ENCODE data around the gene CARMIL1. TPM values are rescaled to one million over a fixed set of nuclear protein-coding genes. Genes with fewer than 3 reads are reported as not detected.

The CARMIL1 gene
- polyA plus RNA-seq, 1 donor: 2.2 TPM

DNA sequence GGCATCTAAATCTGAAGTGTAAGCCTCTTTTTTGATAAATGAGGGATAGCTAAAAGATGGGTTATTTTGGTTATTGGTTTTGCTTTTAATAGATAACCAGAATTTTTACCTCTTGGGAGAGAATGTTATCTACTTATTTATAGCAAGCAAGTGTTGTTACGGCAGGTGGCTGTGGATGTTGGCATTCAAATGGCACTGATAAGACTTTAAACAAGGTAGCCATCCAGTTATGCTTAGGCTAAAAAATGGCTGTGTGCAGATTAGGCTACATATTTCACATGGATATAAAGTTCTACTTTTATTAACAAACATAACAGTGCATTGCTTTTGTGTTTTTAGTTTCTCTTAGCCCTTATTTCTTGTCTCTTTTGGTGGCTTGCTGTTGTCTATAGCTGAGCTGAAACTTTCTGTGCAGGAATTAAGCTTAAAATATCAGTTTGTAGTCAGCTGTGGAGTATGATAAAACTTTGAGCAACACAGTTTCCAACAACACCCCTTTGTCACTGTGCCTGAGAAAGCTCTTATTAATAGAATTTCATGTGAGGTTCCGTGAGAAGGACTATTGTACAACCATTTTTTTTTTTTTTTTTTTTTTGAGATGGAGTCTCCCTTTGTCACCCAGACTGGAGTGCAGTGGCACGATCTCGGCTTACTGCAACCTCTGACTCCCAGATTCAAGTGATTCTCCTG lies 28.8 kb downstream of the CARMIL1 start:
- no peak for DNase-seq (ENCODE audit: low read depth)

DNA sequence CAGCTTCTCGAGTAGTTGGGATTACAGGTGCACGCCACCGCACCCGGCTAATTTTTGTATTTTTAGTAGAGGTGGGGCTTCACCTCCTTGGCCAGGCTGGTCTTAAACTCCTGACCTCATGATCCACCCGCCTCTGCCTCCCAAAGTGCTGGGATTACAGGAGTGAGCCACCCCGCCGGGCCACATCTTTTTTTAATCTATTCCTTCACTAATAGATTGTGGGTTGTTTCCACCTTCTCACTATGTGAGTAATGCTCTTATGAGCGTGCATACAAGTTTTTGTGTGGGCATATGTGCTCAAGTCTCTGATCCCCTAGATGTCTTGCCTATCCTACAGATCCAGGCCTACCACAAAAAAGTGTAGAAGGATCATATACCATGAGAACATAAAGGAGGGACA lies 30.7 kb downstream of the CARMIL1 start:
- no peak for DNase-seq (ENCODE audit: low read depth)

DNA sequence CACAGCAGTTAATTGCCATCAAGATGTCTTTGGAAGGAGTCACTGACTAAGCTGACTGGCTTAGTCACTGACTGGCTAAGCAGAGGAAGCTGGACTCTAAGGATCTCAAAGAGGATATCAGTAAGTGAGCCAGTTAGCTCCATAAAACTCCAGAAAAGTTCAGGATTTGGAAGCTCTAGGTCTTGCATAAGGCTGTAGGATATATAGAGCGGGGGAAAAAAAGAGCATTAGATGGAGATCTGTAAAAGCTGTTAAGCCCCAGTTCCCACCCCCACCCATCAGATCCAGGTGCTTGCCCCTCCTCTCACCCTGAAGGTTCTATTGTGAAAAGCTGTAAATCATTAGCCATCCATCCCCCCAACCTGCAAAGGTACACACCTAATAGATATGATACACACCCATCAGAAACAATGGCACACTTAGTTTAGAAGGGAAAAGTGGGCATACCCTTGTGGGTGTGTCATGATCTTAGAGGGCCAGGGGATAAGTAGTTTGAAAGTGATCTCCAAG lies 32.2 kb downstream of the CARMIL1 start:
- DNase-seq (ENCODE audit: low read depth): no peak

DNA sequence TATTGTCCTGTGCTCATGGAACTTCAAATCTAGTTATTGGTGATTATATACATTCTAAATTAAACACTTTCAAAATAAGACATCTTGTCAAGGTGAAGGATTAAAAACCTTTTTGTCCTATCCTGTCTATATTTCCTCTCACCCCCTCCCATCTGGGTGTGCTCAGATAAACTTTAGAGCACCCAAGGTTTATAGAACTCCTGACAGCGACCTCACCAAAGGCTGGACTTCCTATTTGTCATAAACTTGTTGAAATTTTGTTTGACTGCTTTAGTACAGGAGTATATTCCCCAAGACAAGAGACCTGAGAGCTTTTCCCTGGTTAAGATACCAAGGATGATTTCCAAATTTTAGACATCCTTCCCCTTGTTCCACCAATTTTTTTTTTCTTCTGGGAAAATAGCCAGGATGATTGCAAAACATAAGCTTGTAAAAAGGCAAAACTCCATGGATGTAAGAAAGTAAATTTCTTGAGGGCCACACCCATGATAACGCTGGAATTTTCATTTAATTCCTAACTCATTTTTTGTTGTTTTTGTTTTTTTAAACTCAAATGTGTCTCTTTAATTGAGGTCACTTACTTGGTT lies 33.0 kb downstream of the CARMIL1 start:
- DNase-seq (ENCODE audit: low read depth): peak; percentile 36

DNA sequence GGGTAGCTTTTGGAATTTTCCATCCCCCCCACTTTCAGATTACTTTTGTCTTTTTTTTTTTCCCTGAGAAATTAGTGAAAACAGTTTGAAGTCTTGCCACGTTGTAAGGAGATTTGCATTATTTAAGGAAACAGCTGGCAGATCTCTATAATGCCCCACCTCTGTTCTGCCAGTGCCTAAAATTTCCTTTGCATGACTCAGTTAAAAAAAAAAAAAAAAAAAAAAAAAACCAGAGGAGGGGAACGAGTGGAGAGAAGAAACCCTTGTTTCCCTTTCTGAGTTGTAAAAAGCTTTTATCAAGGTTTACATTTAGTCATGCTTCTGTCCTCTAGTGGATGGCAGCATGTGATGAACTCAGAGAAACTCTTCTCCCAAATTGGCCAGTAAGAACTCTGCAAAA lies 33.5 kb downstream of the CARMIL1 start:
- DNase-seq (ENCODE audit: low read depth): no peak

- no peak for DNase-seq (ENCODE audit: low read depth)
Observed at GRCh38 chr6:25314509-25315175, 35.5 kb downstream of the CARMIL1 start.

DNA sequence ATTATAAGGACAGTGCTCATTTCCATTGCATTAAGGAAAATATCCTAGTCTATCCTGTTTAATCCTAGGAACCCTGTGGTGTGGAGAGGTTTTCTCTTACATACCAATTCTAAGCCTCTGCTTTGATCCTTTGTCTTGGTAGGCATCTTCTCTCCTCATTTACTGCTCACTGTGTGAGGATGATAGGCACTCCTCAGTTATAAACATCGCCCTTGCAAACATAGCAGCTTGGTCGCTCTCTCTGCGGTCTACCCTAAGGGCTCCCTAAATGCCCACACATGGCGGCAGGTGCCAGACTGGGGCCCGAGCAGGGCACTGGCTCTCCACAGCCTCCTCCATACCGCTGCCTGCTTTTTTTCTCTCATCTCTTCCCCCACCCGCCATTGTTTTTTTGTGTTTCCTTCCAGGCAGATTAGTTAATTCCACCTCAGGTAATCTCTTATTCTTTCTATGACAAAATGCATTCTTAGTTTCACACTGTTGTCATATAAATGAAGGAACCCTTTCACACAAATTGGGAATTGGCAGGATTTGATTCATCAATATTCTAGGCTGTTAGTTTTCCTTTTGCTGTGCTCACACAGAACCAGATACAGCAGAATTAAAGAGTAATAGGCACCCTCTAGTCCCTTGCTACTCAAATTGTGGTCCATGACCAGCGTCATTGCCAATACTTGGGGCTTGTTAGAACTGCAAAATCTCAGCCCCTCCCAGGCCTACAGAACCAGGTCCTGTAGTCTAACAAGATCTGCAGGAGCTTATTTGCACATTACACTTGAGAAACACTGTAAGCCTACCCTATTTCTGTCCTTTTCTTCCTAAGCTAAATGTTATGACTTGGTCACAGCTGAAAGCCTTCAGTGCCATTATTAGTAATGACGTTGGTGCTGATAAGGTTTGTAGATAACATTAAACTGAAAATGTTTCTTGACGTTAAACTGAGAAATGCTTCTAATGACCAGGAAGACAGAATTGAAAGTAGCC lies 36.3 kb downstream of the CARMIL1 start:
- no peak for DNase-seq (ENCODE audit: low read depth)

- no peak for DNase-seq (ENCODE audit: low read depth)
Observed at GRCh38 chr6:25316626-25317025, 37.5 kb downstream of the CARMIL1 start.

- no peak for DNase-seq (ENCODE audit: low read depth)
Observed at GRCh38 chr6:25318589-25318988, 39.4 kb downstream of the CARMIL1 start.

GRCh38 chr6:25320459-25320858 lies 41.3 kb downstream of the CARMIL1 start:
- no peak for DNase-seq (ENCODE audit: low read depth)

GRCh38 chr6:25322692-25323091 lies 43.5 kb downstream of the CARMIL1 start:
- DNase-seq (ENCODE audit: low read depth): no peak

- no peak for DNase-seq (ENCODE audit: low read depth)
Observed at GRCh38 chr6:25324066-25324762, 45.0 kb downstream of the CARMIL1 start.

DNA sequence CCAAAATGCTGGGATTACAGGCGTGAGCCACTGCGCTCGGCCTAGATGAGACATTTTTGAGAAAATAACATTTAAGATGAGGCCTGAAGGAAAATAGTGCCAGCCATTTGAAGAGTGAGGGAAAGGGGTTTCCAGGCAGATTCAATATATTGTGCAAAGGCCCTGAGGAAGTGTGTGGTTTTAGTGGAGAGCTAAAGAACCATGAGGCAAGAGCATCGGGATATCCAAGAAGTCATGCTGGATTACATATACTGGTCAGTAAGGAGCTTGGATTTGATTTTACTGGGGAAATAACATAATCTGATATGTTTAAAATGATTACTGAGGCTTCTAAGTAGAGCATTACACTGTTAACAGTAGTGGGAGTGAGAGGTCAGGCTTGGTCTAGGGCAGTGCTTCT lies 47.0 kb downstream of the CARMIL1 start:
- DNase-seq (ENCODE audit: low read depth): no peak

- no peak for DNase-seq (ENCODE audit: low read depth)
Observed at GRCh38 chr6:25326960-25327359, 47.8 kb downstream of the CARMIL1 start.

DNA sequence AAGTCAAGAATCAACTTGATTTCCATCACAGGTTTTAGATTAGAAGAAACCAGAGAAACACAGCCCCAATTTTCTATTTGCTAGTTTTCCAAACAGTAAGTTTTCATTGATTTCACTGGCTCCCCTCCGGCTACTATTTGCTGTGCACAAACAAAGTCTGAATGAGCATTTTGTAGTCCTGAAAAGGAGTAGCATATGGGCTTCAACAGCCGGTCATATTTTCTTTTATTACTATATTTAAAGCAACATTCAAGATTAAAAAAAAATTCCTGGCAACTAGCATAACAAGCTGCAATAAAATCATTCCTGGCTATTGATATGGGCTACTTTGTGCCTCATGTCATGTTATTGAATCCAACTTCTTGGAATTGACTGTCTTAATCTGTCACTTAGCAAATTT lies 48.3 kb downstream of the CARMIL1 start:
- DNase-seq (ENCODE audit: low read depth): no peak

- no peak for DNase-seq (ENCODE audit: low read depth)
Observed at GRCh38 chr6:25329161-25329817, 50.1 kb downstream of the CARMIL1 start.

DNA sequence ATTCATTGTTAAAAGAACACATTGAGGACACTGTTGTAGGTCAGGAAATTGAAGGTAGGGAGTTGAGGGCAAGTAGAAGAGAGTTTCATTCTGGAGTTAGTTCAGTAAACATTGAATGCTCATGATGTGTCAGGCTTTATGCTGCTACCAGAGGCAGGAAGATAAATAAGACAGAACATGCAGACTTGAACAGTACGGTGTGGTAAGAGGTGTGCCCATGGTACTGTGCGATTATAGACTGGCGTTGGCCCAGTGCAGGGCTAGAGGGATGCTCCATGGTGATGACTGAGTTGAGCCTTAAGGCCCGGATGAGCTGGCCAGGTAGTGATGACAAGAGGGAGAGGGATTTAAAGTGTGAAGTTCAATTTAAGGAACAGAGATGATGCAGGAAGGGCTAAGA lies 50.8 kb downstream of the CARMIL1 start:
- DNase-seq (ENCODE audit: low read depth): no peak

DNA sequence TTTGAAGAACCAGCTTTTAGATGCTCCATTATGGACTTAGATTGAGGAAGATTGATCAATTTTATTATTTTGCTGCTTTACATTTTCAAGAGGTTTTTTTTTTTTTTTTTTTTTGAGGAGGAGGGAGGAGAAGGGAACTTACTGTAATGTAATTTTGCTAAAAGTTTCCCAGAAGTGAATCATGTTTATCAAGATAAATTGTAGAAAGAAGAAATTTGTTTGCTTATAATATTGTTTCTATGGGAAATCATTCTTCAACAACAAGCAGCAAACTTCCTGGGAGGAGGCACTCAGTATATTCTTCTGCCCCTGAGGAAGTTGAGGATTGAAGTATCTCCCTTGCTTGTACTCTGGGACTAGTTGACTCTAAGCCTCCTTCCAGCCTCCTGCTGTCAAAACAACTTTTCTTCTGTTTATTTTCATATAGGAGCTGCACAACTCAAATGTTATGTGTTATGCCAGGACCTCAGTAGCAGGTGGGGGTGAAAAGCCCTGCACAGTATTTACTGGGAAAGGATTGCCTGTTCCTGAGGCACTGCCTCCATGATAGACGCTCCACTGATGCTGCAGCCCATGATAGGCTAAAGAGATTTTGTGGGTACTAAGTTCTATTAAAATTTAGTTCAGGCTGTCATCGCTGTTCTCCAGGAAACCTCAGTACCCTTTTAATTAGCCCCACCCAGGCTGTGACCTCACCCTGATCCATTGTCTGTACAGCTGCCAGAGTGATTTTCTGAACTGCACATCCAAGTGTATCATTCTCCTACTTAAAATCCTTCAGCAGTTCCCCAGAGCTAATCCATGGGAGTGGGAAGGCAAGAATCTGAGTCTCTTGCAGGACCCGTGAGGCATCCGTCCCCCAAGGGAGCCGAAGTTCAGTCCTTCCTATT lies 51.9 kb downstream of the CARMIL1 start:
- no peak for DNase-seq (ENCODE audit: low read depth)

GRCh38 chr6:25332165-25332564 lies 53.0 kb downstream of the CARMIL1 start:
- DNase-seq (ENCODE audit: low read depth): no peak

DNA sequence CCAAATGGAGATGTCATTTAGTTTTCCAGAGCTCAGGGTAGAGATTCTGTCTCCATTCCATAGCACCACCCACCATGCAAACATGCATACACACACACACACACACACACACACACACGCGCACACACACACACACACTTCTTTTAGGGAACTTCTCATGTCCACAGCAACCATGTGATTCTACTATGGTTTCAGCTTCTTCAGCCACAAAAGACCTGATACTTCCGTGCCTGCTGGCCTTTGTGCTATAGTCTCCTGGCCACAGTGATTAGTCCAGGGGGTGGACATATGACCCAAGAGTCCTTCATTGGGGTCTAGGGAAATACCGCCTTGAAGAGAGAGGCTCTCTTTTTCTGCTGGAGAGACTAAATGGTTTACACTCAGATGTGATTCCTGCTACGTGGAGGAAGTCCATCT lies 53.5 kb downstream of the CARMIL1 start:
- no peak for DNase-seq (ENCODE audit: low read depth)
